Gastroesophageal sphincter (tissue), 4 donors: ENCODE results near the gene SLC29A3. TPM values are rescaled to one million over a fixed set of nuclear protein-coding genes. Genes with fewer than 3 reads are reported as not detected.

Source experiments
- ATAC-seq: fragments of 150-250 bp; one replicate; pipeline ENCODE4 v1.9.1; 2016; ENCODE audit warnings: mild to moderate bottlenecking, moderate library complexity
- H3K27ac ChIP-seq, 4 donors: fragments of 200-600 bp; sonication (generic) in 3 of 4; 1 replicate in 3 of 4; 2 replicates in 1 of 4; pipeline ENCODE4 v1.5.1; 2016 to 2019
- H3K27me3 ChIP-seq: fragments of 200-600 bp; sonication (generic); one replicate; pipeline ENCODE4 v1.5.1; 2019
- H3K36me3 ChIP-seq, 2 donors: fragments of 200-600 bp; sonication (generic); one replicate each; pipeline ENCODE4 v1.5.1; 2019; ENCODE audit warnings: control low read depth in 1 of 2
- H3K4me1 ChIP-seq, 3 donors: fragments of 200-600 bp; sonication (generic); 1 replicate in 2 of 3; 2 replicates in 1 of 3; pipeline ENCODE4 v1.5.1; 2016 to 2019; ENCODE audit warnings: control low read depth in 2 of 3
- H3K4me3 ChIP-seq, 2 donors: fragments of 200-600 bp; sonication (generic); one replicate each; pipeline ENCODE4 v1.5.1; 2019; ENCODE audit warnings: mild to moderate bottlenecking in 1 of 2, moderate library complexity in 1 of 2
- H3K9me3 ChIP-seq, 3 donors: fragments of 200-600 bp; sonication (generic); one replicate each; pipeline ENCODE4 v1.5.1; 2017 to 2019; ENCODE audit warnings: control low read depth in 2 of 3
- EP300 ChIP-seq: sonication (generic); formaldehyde crosslinking; IDR thresholded peaks from one replicate; pipeline ENCODE4 v1.6.1; 2017; ENCODE audit warnings: antibody characterized with exemption, mild to moderate bottlenecking
- POLR2A ChIP-seq, 2 donors: fragments of 450-650 bp; IDR thresholded peaks; one replicate each; pipeline ENCODE4 v1.6.1; 2017; ENCODE audit warnings: antibody characterized with exemption in 2 of 2, mild to moderate bottlenecking in 2 of 2, moderate library complexity in 1 of 2
- POLR2AphosphoS5 ChIP-seq: sonication (generic); formaldehyde crosslinking; IDR thresholded peaks from one replicate; pipeline ENCODE4 v1.6.1; 2017; ENCODE audit warnings: antibody characterized with exemption
- WGBS, 2 donors: methylation state at CpG; one replicate each; pipeline ENCODE4 v1.1.5; 2018; ENCODE audit warnings: low coverage in 1 of 2; 5-methylcytosine and 5-hydroxymethylcytosine counted together
- total RNA-seq, 4 donors: library from RNA; depleted of rRNA; stranded (reverse); fragments of >200 nt; gene quantifications; one replicate each; pipeline ENCODE4 v1.1.0, GENCODE V29; 2016
- TF ChIP-seq, protein P1 (sequence below), 4 experiments: fragments of 200-600 bp in 2 of 4; fragments of 450-650 bp in 2 of 4; sonication (generic) in 1 of 4; IDR thresholded peaks; one replicate each; pipeline ENCODE4 v1.5.1; 2017 to 2019; ENCODE audit warnings: antibody characterized with exemption in 4 of 4, mild to moderate bottlenecking in 2 of 4, moderate library complexity in 2 of 4

The SLC29A3 gene
- total RNA-seq, 4 donors from 2014 or later = 3.3 to 9.8 (median 4.9) TPM

DNA sequence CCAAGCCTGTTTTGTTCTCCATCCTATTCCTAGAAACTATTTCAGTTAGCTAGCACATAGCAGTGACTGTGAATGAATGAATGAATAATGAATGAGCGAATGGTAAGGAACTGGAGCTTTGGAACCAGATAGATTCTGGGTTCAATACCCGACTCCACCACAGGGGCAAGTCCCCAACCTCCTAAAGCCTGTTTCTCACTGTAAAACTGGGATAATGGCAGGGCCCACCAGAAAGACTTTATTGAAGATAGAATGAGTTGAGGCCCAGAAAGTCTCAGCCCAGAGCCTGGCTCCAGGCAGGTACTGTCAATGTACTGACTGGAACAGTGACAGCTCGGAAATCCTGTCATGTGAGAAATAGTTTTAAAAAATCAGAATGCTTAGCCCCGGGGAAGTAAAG, 76.6 kb downstream of the SLC29A3 start:
- Histone ChIP-seq H3K4me3 (no peak overlapping the region), H3K27me3 (peaks cover 35% of the 10 kb centered on the region), H3K36me3 (no peaks in the 10 kb centered on the region), H3K9me3 (no peaks in the 10 kb centered on the region), H3K4me1 (peaks cover 0 to 30% (median 16%) of the 10 kb centered on the region in 3 donors), H3K27ac (peak overlapping the region in 2 of 4 donors; percentile 85 to 88)
- no peak for ATAC-seq
- WGBS, 2 donors = 74 to 86% methylated on average over 2 of the region's 4 CpGs
- TF ChIP-seq EP300 = no peak
- TF ChIP-seq, protein P1, sequence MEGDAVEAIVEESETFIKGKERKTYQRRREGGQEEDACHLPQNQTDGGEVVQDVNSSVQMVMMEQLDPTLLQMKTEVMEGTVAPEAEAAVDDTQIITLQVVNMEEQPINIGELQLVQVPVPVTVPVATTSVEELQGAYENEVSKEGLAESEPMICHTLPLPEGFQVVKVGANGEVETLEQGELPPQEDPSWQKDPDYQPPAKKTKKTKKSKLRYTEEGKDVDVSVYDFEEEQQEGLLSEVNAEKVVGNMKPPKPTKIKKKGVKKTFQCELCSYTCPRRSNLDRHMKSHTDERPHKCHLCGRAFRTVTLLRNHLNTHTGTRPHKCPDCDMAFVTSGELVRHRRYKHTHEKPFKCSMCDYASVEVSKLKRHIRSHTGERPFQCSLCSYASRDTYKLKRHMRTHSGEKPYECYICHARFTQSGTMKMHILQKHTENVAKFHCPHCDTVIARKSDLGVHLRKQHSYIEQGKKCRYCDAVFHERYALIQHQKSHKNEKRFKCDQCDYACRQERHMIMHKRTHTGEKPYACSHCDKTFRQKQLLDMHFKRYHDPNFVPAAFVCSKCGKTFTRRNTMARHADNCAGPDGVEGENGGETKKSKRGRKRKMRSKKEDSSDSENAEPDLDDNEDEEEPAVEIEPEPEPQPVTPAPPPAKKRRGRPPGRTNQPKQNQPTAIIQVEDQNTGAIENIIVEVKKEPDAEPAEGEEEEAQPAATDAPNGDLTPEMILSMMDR (IDR thresholded peaks at IDR 0.05) = peak in 1 of 4 experiments; percentile 12

DNA sequence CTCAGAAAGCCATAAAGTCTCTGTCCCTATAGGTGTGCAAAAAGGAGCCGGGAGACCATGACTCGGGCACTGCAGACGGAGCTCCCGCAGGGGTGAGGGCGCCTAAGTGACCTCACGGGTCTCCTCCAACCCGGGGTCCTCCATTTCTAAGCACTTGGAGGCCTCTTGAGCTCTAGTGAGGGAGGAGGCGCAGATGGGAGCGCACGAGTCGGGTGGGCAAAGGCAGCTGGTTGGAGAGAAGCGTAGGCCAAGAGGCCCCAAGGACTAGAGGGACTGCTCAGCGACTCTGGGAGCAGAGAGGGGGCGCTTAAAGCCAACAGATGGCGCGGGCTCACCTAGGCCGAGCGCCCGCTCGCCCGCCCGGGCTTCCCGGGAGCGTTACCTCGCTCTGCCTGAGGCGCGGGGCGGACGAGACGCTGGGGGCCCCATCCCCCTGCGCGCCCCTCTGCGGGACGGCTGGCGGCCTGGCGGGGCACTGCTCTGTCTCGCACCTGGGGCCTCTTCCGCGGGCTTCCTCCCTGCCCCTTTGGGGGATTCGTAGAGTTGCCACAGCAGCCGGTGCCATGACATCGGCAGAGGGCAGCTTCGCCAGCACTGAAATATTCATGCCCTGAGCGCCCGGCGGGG, 77.1 kb downstream of the SLC29A3 start:
- TF ChIP-seq POLR2AphosphoS5 = no peak
- TF ChIP-seq, protein P1 (IDR thresholded peaks at IDR 0.05) = peak in 3 of 4 experiments; percentile 71 to 89 (median 71)
- TF ChIP-seq EP300 = no peak
- WGBS, 2 donors = 60% methylated on average over 2 of the region's 46 CpGs; no CpG with 5 or more reads in 1 of the 2 donors
- Histone ChIP-seq H3K4me3 (peak overlapping the region; percentile 57 to 70), H3K9me3 (no peaks in the 10 kb centered on the region), H3K36me3 (no peaks in the 10 kb centered on the region), H3K4me1 (peaks cover 0 to 30% (median 16%) of the 10 kb centered on the region in 3 donors), H3K27ac (peak overlapping the region in 3 of 4 donors; percentile 76 to 88 (median 85)), H3K27me3 (peaks cover 32% of the 10 kb centered on the region)
- ATAC-seq = peak; percentile 84

DNA sequence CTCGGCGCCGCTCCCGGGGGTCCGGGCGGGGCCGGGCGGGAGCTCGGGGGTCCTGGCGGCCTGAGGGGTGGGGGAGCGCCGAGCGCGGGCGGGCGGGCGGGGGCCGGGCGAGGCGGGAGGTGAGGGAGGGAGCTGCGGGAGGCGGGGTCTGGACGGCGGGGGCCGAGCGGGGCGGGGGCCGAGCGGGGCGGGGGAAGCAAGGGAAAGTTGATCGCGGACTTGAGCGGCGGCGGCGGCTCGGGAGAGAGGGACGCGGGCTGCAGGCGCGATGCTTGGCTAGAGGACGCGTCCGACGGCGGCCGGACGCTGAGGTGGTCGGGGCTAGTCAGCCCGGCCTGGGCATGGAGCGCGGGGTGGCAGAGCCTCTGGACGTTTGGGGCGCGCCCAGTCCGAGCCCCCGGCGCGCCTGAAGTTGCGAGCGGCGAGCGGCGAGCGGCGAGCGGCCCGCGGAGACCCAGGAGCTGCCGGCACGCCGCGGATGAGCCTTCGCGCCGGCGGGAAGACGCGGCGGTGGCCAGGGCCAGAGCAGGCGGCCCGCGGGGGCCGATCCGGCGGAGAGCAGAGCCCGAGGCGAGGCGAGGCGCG, 77.7 kb downstream of the SLC29A3 start, which contains the start of gene CDH23:
Gene CDH23, plus strand, starts transcription at position 210 of the 585 bp plus-strand sequence. CDS start 42,912 bp downstream, outside the sequence.
- ATAC-seq = peak; percentile 75
- H3K9me3 ChIP-seq = no peaks in the 10 kb centered on the region
- no CpG with 5 or more reads among the region's 91 CpGs for WGBS, 2 donors
- H3K36me3 ChIP-seq = no peaks in the 10 kb centered on the region
- H3K4me1 ChIP-seq = peaks cover 0 to 30% (median 16%) of the 10 kb centered on the region in 3 donors
- peak within 1 kb of the TSS; percentile 57 to 70 for H3K4me3 ChIP-seq
- peak within 1 kb of the TSS in 3 of 4 donors; percentile 76 to 88 (median 85) for H3K27ac ChIP-seq
- TF ChIP-seq, protein P1 (IDR thresholded peaks at IDR 0.05) = peak in 1 of 4 experiments; percentile 7
- no peak for TF ChIP-seq POLR2AphosphoS5
- no peak for TF ChIP-seq EP300
- no peak for TF ChIP-seq POLR2A (IDR thresholded peaks at IDR 0.05)
- peaks cover 27% of the 10 kb centered on the region for H3K27me3 ChIP-seq

DNA sequence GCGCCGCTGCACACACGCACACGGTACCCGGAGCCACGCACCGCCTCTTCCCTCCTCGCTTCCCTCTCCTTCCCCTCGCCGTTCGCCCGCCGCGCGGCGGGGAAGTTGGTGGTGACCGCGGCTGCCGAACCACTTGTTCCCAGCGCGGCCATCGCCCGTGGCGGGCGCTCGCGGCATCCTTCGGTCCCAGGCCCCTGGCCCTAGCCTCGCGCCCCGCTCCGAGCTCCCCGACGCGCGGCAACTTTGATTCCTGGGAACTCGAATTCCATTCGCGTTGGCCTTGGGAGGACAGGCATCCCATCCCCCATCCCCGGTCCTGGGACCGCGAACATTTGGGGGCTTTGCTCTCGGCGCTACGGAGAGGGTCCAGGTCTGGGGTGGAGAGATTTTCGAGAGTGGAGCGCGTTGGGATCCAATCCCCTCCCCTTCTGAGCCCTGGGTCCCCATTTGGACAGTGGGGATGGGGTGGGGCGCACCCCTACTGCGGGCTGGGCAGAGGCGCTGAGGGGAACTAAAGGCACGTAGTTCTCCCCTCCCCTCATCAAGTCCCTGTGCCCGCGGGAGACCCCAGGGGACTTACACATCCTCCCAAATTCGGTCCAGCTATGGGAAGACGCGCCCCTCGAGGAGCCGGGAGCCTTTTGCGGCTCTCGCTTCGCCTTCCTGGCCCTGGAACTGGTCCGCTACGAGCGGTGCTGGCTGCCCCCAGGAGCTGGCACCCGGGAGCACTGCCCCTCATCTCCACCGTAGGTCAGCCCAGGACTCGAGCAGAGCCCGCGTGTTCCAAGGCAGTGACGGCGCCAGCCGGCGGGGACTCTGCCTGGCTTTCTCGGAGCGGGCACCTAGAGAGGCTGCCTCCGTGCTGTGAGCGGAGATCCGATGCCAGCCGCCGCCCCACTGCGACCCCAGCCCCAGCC, 78.5 kb downstream of the SLC29A3 start:
- WGBS, 2 donors = 0% methylated on average over 9 of the region's 82 CpGs; no CpG with 5 or more reads in 1 of the 2 donors
- H3K4me3 ChIP-seq = peak overlapping the region; percentile 57 to 70
- H3K27me3 ChIP-seq = peaks cover 27% of the 10 kb centered on the region
- no peaks in the 10 kb centered on the region for H3K36me3 ChIP-seq
- peaks cover 0 to 30% (median 16%) of the 10 kb centered on the region in 3 donors for H3K4me1 ChIP-seq
- no peaks in the 10 kb centered on the region for H3K9me3 ChIP-seq
- peak overlapping the region in 3 of 4 donors; percentile 76 to 88 (median 85) for H3K27ac ChIP-seq
- no peak for TF ChIP-seq POLR2A (IDR thresholded peaks at IDR 0.05)
- TF ChIP-seq, protein P1 (IDR thresholded peaks at IDR 0.05) = no peak
- TF ChIP-seq POLR2AphosphoS5 = no peak
- TF ChIP-seq EP300 = no peak
- ATAC-seq = no peak
